GM19468 (cell line): Measurements from ENCODE around the gene SPATA13.

Source experiments
- ATAC-seq: cut with Tn5 transposase; IDR thresholded peaks from one replicate; pipeline ENCODE4 v1.9.1; 2021; ENCODE audit warnings: mild to moderate bottlenecking, moderate library complexity, moderate number of reproducible peaks; ENCODE audit not compliant: unreplicated experiment; ENCODE audit errors: extremely low read depth

The SPATA13 gene

GRCh38 chr13:24217601-24218281, 57.2 kb downstream of the SPATA13 start:
- ATAC-seq: no peak

- no peak for ATAC-seq
Observed at GRCh38 chr13:24218338-24218737, 57.8 kb downstream of the SPATA13 start.

- ATAC-seq: no peak
Observed at GRCh38 chr13:24218977-24219376, 58.5 kb downstream of the SPATA13 start.

GRCh38 chr13:24220086-24220703, 59.7 kb downstream of the SPATA13 start:
- ATAC-seq: no peak

- ATAC-seq: no peak
Observed at GRCh38 chr13:24221007-24221406, 60.5 kb downstream of the SPATA13 start.

- ATAC-seq: no peak
Observed at GRCh38 chr13:24222756-24223155, 62.2 kb downstream of the SPATA13 start.

GRCh38 chr13:24223341-24224231, 63.1 kb downstream of the SPATA13 start:
- no peak for ATAC-seq

GRCh38 chr13:24224232-24224680, 63.7 kb downstream of the SPATA13 start:
- ATAC-seq: no peak

- no peak for ATAC-seq
Observed at GRCh38 chr13:24225062-24225461, 64.5 kb downstream of the SPATA13 start.

- no peak for ATAC-seq
Observed at GRCh38 chr13:24225930-24226329, 65.4 kb downstream of the SPATA13 start.

GRCh38 chr13:24226762-24227161, 66.2 kb downstream of the SPATA13 start:
- ATAC-seq: no peak

- no peak for ATAC-seq
Observed at GRCh38 chr13:24228852-24229458, 68.4 kb downstream of the SPATA13 start.

- ATAC-seq: no peak
Observed at GRCh38 chr13:24230428-24231072, 70.0 kb downstream of the SPATA13 start.

GRCh38 chr13:24231377-24231776, 70.9 kb downstream of the SPATA13 start:
- no peak for ATAC-seq

- ATAC-seq: no peak
Observed at GRCh38 chr13:24232037-24232436, 71.5 kb downstream of the SPATA13 start.

GRCh38 chr13:24232474-24232873, 72.0 kb downstream of the SPATA13 start:
- ATAC-seq: no peak

GRCh38 chr13:24233351-24233901, 72.9 kb downstream of the SPATA13 start:
- ATAC-seq: no peak

GRCh38 chr13:24234200-24234915, 73.8 kb downstream of the SPATA13 start:
- ATAC-seq: no peak

- no peak for ATAC-seq
Observed at GRCh38 chr13:24237356-24237755, 76.8 kb downstream of the SPATA13 start.
